Subcutaneous abdominal adipose tissue (tissue), 5 donors: ENCODE data around the gene KIAA0753.
"Not testable (repeated sequence)": the region's sequence is repeated elsewhere in the genome, so short reads cannot be mapped to it uniquely, and the experiment has no call there.

Source experiments
- H3K27ac ChIP-seq: one replicate; pipeline ENCODE4 v1.7.0; 2013; ENCODE audit warnings: low read depth, mild to moderate bottlenecking, inconsistent platforms, low read length, moderate library complexity
- H3K27me3 ChIP-seq, 5 donors: one replicate each; pipeline ENCODE4 v1.7.0; 2013; ENCODE audit warnings: low read length in 5 of 5, inconsistent platforms in 1 of 5; ENCODE audit not compliant: control insufficient read depth in 5 of 5, insufficient read depth in 4 of 5
- H3K36me3 ChIP-seq, 5 donors: one replicate each; pipeline ENCODE4 v1.7.0; 2013; ENCODE audit warnings: low read length in 5 of 5; ENCODE audit not compliant: control insufficient read depth in 5 of 5, insufficient read depth in 5 of 5
- H3K4me1 ChIP-seq, 5 donors: one replicate each; pipeline ENCODE4 v1.7.0; 2013; ENCODE audit warnings: low read length in 5 of 5, mild to moderate bottlenecking in 3 of 5, moderate library complexity in 1 of 5; ENCODE audit not compliant: control insufficient read depth in 5 of 5, insufficient read depth in 5 of 5
- H3K4me3 ChIP-seq, 5 donors: one replicate each; pipeline ENCODE4 v1.7.0; 2013; ENCODE audit warnings: low read length in 5 of 5, low read depth in 1 of 5
- H3K9ac ChIP-seq, 5 donors: one replicate each; pipeline ENCODE4 v1.7.0; 2013; ENCODE audit warnings: low read length in 5 of 5, mild to moderate bottlenecking in 4 of 5, moderate library complexity in 3 of 5
- H3K9me3 ChIP-seq, 5 donors: one replicate each; pipeline ENCODE4 v1.7.0; 2013; ENCODE audit warnings: low read length in 5 of 5; ENCODE audit not compliant: control insufficient read depth in 5 of 5
- donor health status: healthy.
- donor health status: healthy.
- donor health status: healthy.
- donor health status: healthy.
- donor health status: healthy.

KIAA0753 gene

GRCh38 chr17:6660101-6660500, 19.6 kb upstream of the KIAA0753 start:
- H3K27ac ChIP-seq: no peak overlapping the region
- no peak overlapping the region for H3K4me3 ChIP-seq
- peaks cover 4 to 33% (median 22%) of the 10 kb centered on the region in 5 donors for H3K27me3 ChIP-seq
- no peaks in the 10 kb centered on the region for H3K9me3 ChIP-seq
- peaks cover 0 to 25% (median 5%) of the 10 kb centered on the region in 5 donors for H3K4me1 ChIP-seq
- no peak overlapping the region for H3K9ac ChIP-seq
- no peaks in the 10 kb centered on the region for H3K36me3 ChIP-seq

- not testable (repeated sequence) for H3K4me3 ChIP-seq, H3K36me3 ChIP-seq, H3K9me3 ChIP-seq, H3K9ac ChIP-seq, H3K27ac ChIP-seq
- Histone ChIP-seq H3K27me3 (peaks cover 12 to 44% (median 28%) of the 10 kb centered on the region in 5 donors), H3K4me1 (peaks cover 0 to 32% (median 9%) of the 10 kb centered on the region in 5 donors)
These were observed 17.9 kb upstream of the KIAA0753 start for GRCh38 chr17:6658411-6658810.

GRCh38 chr17:6657633-6658287, 17.2 kb upstream of the KIAA0753 start:
- Histone ChIP-seq H3K27ac (no peak overlapping the region), H3K9ac (no peak overlapping the region), H3K9me3 (no peaks in the 10 kb centered on the region), H3K27me3 (peaks cover 12 to 46% (median 28%) of the 10 kb centered on the region in 5 donors), H3K36me3 (no peaks in the 10 kb centered on the region), H3K4me3 (no peak overlapping the region), H3K4me1 (peaks cover 0 to 32% (median 9%) of the 10 kb centered on the region in 5 donors)

- not testable (repeated sequence) for H3K9ac ChIP-seq, H3K4me3 ChIP-seq, H3K9me3 ChIP-seq, H3K27ac ChIP-seq, H3K36me3 ChIP-seq
- H3K4me1 ChIP-seq: peaks cover 0 to 38% (median 16%) of the 10 kb centered on the region in 5 donors
- H3K27me3 ChIP-seq: peaks cover 12 to 43% (median 28%) of the 10 kb centered on the region in 5 donors
These were observed 16.5 kb upstream of the KIAA0753 start for GRCh38 chr17:6656797-6657632.

GRCh38 chr17:6655732-6656361, 15.3 kb upstream of the KIAA0753 start:
- not testable (repeated sequence) for H3K4me3 ChIP-seq, H3K27ac ChIP-seq, H3K36me3 ChIP-seq, H3K9me3 ChIP-seq, H3K9ac ChIP-seq
- Histone ChIP-seq H3K4me1 (peaks cover 0 to 42% (median 18%) of the 10 kb centered on the region in 5 donors), H3K27me3 (peaks cover 12 to 40% (median 28%) of the 10 kb centered on the region in 5 donors)

- Histone ChIP-seq H3K27ac (no peak overlapping the region), H3K27me3 (peaks cover 12 to 35% (median 27%) of the 10 kb centered on the region in 5 donors), H3K4me3 (peak overlapping the region in 1 of 5 donors; percentile 31), H3K4me1 (peaks cover 3 to 42% (median 23%) of the 10 kb centered on the region in 5 donors), H3K36me3 (no peaks in the 10 kb centered on the region), H3K9me3 (peaks cover 0 to 2% (median 0%) of the 10 kb centered on the region in 5 donors), H3K9ac (no peak overlapping the region)
These were observed 14.6 kb upstream of the KIAA0753 start for GRCh38 chr17:6654841-6655731.

GRCh38 chr17:6651919-6652452, 11.5 kb upstream of the KIAA0753 start:
- Histone ChIP-seq H3K4me1 (peaks cover 3 to 40% (median 26%) of the 10 kb centered on the region in 5 donors), H3K27ac (peak overlapping the region; percentile 88), H3K36me3 (peaks cover 12 to 20% (median 18%) of the 10 kb centered on the region in 5 donors), H3K27me3 (peaks cover 9 to 19% (median 11%) of the 10 kb centered on the region in 5 donors), H3K4me3 (peak overlapping the region; percentile 31 to 98 (median 93)), H3K9me3 (peaks cover 0 to 2% (median 0%) of the 10 kb centered on the region in 5 donors), H3K9ac (peak overlapping the region in 2 of 5 donors; percentile 60 to 61)

GRCh38 chr17:6651354-6651918, 10.9 kb upstream of the KIAA0753 start, which contains the start of the genes C17orf100 and MED31:
Gene C17orf100 (plus strand): TSS chr17:6651762. CDS start chr17:6651914, 152 bp downstream.
Gene MED31 (minus strand): TSS chr17:6651605. CDS start chr17:6651528, 77 bp downstream.
- H3K4me1 ChIP-seq: peaks cover 3 to 37% (median 26%) of the 10 kb centered on the region in 5 donors

More at GRCh38 chr17:6651354-6651918, 10.9 kb upstream of the KIAA0753 start, which contains the start of the genes C17orf100 and MED31:
- H3K4me3 ChIP-seq: peak within 1 kb of the TSS; percentile 76 to 98 (median 93)
- peak within 1 kb of the TSS; percentile 60 to 94 (median 90) for H3K9ac ChIP-seq
- peak within 1 kb of the TSS; percentile 88 for H3K27ac ChIP-seq
- peaks cover 0 to 2% (median 0%) of the 10 kb centered on the region in 5 donors for H3K9me3 ChIP-seq
- H3K27me3 ChIP-seq: peaks cover 9 to 18% (median 11%) of the 10 kb centered on the region in 5 donors
- H3K36me3 ChIP-seq: peaks cover 12 to 26% (median 18%) of the 10 kb centered on the region in 5 donors
